MM.1S (cell line): Measurements from ENCODE around the gene TRAT1.

ENCODE experiments used
- DNase-seq: peaks from one replicate; pipeline ENCODE4 v3.0.0-alpha.2; 2015
- H2AFZ ChIP-seq: fragments of 300-600 bp; sonication (generic); 2 replicates; pipeline ENCODE4 v1.6.0; 2016; ENCODE audit warnings: antibody characterized with exemption, low read length
- H3F3A ChIP-seq: fragments of 300-600 bp; sonication (generic); 2 replicates; pipeline ENCODE4 v1.6.1; 2016; ENCODE audit warnings: mild to moderate bottlenecking, antibody characterized with exemption, low read length, moderate library complexity, mixed read lengths; ENCODE audit not compliant: insufficient read depth
- H3K27ac ChIP-seq: fragments of 300-600 bp; sonication (generic); 2 replicates; pipeline ENCODE4 v1.5.1; 2016; ENCODE audit warnings: mild to moderate bottlenecking, low read length
- H3K27me3 ChIP-seq: fragments of 300-600 bp; sonication (generic); replicated peaks from 2 replicates; pipeline ENCODE4 v1.6.0; 2016; ENCODE audit warnings: low read length; ENCODE audit not compliant: insufficient read depth
- H3K36me3 ChIP-seq: fragments of 300-600 bp; sonication (generic); replicated peaks from 2 replicates; pipeline ENCODE4 v1.6.1; 2016; ENCODE audit warnings: mild to moderate bottlenecking, low read length, mixed read lengths; ENCODE audit not compliant: insufficient read depth
- H3K4me1 ChIP-seq: fragments of 300-600 bp; sonication (generic); 2 replicates; pipeline ENCODE4 v1.6.1; 2016; ENCODE audit warnings: low read length, mixed read lengths
- H3K4me2 ChIP-seq: fragments of 300-600 bp; sonication (generic); 2 replicates; pipeline ENCODE4 v1.6.0; 2016; ENCODE audit warnings: low read depth, low read length
- H3K4me3 ChIP-seq: fragments of 300-600 bp; sonication (generic); 2 replicates; pipeline ENCODE4 v1.5.1; 2016; ENCODE audit warnings: low read length, mixed read lengths
- H3K79me2 ChIP-seq: fragments of 300-600 bp; sonication (generic); 2 replicates; pipeline ENCODE4 v1.6.1; 2016; ENCODE audit warnings: mixed run types, low read length, mixed read lengths
- H3K9ac ChIP-seq: fragments of 300-600 bp; sonication (generic); 2 replicates; pipeline ENCODE4 v1.6.1; 2016; ENCODE audit warnings: low read length, mixed read lengths
- H3K9me2 ChIP-seq: fragments of 300-600 bp; sonication (generic); replicated peaks from 2 replicates; pipeline ENCODE4 v1.6.1; 2016; ENCODE audit warnings: mild to moderate bottlenecking, low read length, mixed read lengths; ENCODE audit not compliant: insufficient read depth
- H3K9me3 ChIP-seq: fragments of 300-600 bp; sonication (generic); replicated peaks from 2 replicates; pipeline ENCODE4 v1.6.1; 2016; ENCODE audit warnings: mild to moderate bottlenecking, low read length, mixed read lengths; ENCODE audit not compliant: insufficient read depth
- H4K20me1 ChIP-seq: fragments of 300-600 bp; sonication (generic); 2 replicates; pipeline ENCODE4 v1.6.1; 2016; ENCODE audit warnings: mild to moderate bottlenecking, low read length, moderate library complexity, mixed read lengths; ENCODE audit not compliant: insufficient read depth
- EZH2 ChIP-seq: fragments of 300-600 bp; sonication (generic); optimal IDR thresholded peaks from 2 replicates; pipeline ENCODE3; 2017; ENCODE audit warnings: low read depth, mild to moderate bottlenecking, antibody characterized with exemption, low read length, mixed read lengths
- EZH2phosphoT487 ChIP-seq: fragments of 300-600 bp; sonication (generic); IDR thresholded peaks from 2 replicates; pipeline ENCODE4 v1.6.1; 2018; ENCODE audit warnings: antibody characterized with exemption, low read length
- TF ChIP-seq, protein P1 (sequence below): fragments of 300-600 bp; sonication (generic); IDR thresholded peaks from 2 replicates; pipeline ENCODE4 v1.5.1; 2016; ENCODE audit warnings: antibody characterized with exemption, low read length, mixed read lengths

The TRAT1 gene

DNA sequence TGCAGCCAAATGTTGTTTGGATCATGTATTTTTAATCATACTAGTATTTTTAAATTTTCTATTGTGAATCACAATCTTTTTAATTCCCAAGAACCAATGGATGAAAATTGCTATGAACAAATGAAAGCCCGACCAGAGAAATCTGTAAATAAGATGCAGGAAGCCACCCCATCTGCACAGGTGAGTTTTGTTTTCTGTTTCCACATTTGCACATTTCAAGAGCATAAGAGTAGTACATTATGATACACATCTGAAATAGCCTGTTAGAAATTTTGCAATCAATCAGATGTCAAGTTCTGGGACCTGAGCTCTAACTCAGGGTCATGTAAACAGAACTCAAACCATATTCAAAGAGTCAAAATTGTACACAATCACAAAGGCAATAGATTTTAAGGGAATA lies 26.5 kb downstream of the TRAT1 start:
- Histone ChIP-seq H3K79me2 (no peaks in the 10 kb centered on the region), H3K27me3 (no peaks in the 10 kb centered on the region), H3K4me1 (peaks cover 21% of the 10 kb centered on the region), H3K9me2 (no peaks in the 10 kb centered on the region), H3K9ac (no peak overlapping the region), H3K4me3 (no peak overlapping the region), H3K36me3 (no peaks in the 10 kb centered on the region), H3K27ac (peak overlapping the region; percentile 14; the same call in 1 of the 2 replicates), H4K20me1 (no peaks in the 10 kb centered on the region), H2AFZ (no peak overlapping the region), H3K4me2 (peak overlapping the region; percentile 42), H3F3A (peaks cover 5% of the 10 kb centered on the region; the same call in 1 of the 2 replicates), H3K9me3 (no peaks in the 10 kb centered on the region)
- TF ChIP-seq EZH2 (no peak), EZH2phosphoT487 (no peak)
- TF ChIP-seq, protein P1, sequence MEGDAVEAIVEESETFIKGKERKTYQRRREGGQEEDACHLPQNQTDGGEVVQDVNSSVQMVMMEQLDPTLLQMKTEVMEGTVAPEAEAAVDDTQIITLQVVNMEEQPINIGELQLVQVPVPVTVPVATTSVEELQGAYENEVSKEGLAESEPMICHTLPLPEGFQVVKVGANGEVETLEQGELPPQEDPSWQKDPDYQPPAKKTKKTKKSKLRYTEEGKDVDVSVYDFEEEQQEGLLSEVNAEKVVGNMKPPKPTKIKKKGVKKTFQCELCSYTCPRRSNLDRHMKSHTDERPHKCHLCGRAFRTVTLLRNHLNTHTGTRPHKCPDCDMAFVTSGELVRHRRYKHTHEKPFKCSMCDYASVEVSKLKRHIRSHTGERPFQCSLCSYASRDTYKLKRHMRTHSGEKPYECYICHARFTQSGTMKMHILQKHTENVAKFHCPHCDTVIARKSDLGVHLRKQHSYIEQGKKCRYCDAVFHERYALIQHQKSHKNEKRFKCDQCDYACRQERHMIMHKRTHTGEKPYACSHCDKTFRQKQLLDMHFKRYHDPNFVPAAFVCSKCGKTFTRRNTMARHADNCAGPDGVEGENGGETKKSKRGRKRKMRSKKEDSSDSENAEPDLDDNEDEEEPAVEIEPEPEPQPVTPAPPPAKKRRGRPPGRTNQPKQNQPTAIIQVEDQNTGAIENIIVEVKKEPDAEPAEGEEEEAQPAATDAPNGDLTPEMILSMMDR: no peak
- DNase-seq: peak; percentile 57

DNA sequence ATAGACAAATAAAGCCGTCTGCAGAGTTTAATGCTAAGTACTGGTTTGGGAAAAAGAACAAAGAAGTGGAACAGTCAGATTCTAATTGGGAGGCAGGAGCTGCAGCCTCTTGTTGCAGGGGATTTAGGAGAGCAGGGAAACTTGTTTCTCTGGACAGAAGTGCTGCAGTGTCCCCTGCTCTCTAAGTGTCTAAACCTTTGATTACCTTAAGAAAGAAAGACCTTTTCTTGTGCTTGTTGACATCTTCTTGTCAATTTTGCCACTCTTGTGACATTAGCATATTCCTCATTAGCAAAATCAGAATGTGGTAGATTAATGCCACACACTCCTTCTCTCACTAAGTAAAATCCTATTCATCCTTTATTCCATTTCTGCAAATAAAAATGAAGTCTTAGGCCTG lies 38.8 kb downstream of the TRAT1 start:
- no peak overlapping the region for H3K4me2 ChIP-seq
- H3K4me1 ChIP-seq: peaks cover 9% of the 10 kb centered on the region; the same call in 1 of the 2 replicates
- no peak overlapping the region for H3K4me3 ChIP-seq
- no peaks in the 10 kb centered on the region for H3K9me3 ChIP-seq
- H3K27ac ChIP-seq: no peak overlapping the region
- H3K36me3 ChIP-seq: no peaks in the 10 kb centered on the region
- no peaks in the 10 kb centered on the region for H3F3A ChIP-seq
- no peak overlapping the region for H2AFZ ChIP-seq
- no peaks in the 10 kb centered on the region for H4K20me1 ChIP-seq
- H3K79me2 ChIP-seq: no peaks in the 10 kb centered on the region
- H3K27me3 ChIP-seq: no peaks in the 10 kb centered on the region
- H3K9me2 ChIP-seq: no peaks in the 10 kb centered on the region
- H3K9ac ChIP-seq: no peak overlapping the region
- DNase-seq: no peak
- TF ChIP-seq EZH2phosphoT487 (no peak), EZH2 (no peak)
- TF ChIP-seq, protein P1: no peak

DNA sequence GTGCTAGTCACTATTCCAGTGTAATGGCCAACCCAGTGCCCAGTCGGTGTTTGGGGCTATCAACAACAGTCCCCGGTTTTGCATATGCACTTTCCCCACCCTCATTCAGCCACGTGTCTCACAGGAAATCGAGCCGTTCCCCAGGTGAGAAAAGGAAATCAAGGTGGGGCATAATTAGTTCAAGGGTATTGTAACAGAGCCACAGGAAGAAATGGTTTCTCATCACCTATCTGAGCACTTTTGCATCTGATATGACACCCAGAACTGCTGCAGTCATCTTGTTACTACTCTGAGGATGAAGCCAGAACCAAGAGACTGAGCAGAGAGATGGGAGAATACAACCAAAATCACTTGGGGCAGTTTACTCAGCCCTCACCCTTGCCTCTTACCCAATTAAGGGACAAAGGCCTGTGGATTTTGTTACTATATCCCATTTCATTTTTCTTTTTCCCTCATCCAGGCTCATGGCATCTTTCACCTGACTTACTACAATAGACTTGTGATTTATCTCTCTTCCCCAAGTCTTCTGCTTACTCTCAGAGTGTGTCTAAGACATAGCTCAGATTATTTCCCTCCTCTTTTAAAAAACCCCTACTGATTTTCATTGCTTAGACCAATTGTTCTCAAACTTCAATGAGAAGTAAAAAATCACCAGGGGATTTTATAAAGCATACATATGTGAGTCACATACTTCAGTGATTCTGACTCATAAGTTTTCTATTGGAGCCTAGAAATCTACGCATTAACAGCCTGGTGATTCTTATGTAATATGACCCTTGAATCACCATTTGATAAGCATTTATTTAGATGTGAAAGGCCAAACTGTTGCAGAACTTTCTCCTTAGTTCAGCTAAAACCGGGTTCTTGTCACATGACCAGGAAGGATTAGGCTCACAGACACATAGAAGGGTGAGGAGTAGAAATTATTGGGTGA lies 40.5 kb downstream of the TRAT1 start:
- no peak overlapping the region for H3K27ac ChIP-seq
- DNase-seq: peak; percentile 39
- H3K36me3 ChIP-seq: no peaks in the 10 kb centered on the region
- no peak overlapping the region for H3K9ac ChIP-seq
- TF ChIP-seq EZH2phosphoT487 (no peak), EZH2 (no peak)
- TF ChIP-seq, protein P1: no peak
- H2AFZ ChIP-seq: no peak overlapping the region
- H4K20me1 ChIP-seq: no peaks in the 10 kb centered on the region
- H3K4me1 ChIP-seq: peaks cover 9% of the 10 kb centered on the region; the same call in 1 of the 2 replicates
- H3K9me2 ChIP-seq: no peaks in the 10 kb centered on the region
- no peaks in the 10 kb centered on the region for H3K9me3 ChIP-seq
- no peaks in the 10 kb centered on the region for H3K79me2 ChIP-seq
- H3K4me2 ChIP-seq: peak overlapping the region; percentile 8
- no peaks in the 10 kb centered on the region for H3F3A ChIP-seq
- no peak overlapping the region for H3K4me3 ChIP-seq
- no peaks in the 10 kb centered on the region for H3K27me3 ChIP-seq
